Left cardiac atrium (tissue), 4 donors: ENCODE data around the gene KRTAP10-4. TPM values are rescaled to one million over a fixed set of nuclear protein-coding genes. Genes with fewer than 3 reads are reported as not detected.
"Not testable (repeated sequence)": the region's sequence is repeated elsewhere in the genome, so short reads cannot be mapped to it uniquely, and the experiment has no call there.

Source experiments
- ATAC-seq, 2 donors: fragments of 200-7000 bp; cut with Tn5 transposase; one replicate each; pipeline ENCODE4 v1.9.1; 2020; ENCODE audit warnings: mild to moderate bottlenecking in 2 of 2, moderate library complexity in 2 of 2
- DNase-seq: peaks from one replicate; pipeline ENCODE4 v3.0.0-alpha.2; 2020
- intact Hi-C, 2 donors: fragments of 100-400 bp; cut with DNase I; formaldehyde crosslinking; loops; one replicate each; pipeline versions ENCODE4 v1.14.1 to v1.15.1; 2022 to 2023
- total RNA-seq, 2 donors: library from RNA; stranded (reverse); fragmentation: NEBNext Ultra II Directional; extraction: Animal tissue kit (Norgen Biotek cat#: 25700); gene quantifications; one replicate each; pipeline ENCODE4 v1.2.1, GENCODE V29; 2021
- donor health status: DM: no; HTN: yes; CAD: no.
- donor health status: DM: no; HTN: yes; CAD: no; lungs with severe emphysema.
- donor health status: DM: yes; HTN: yes; CAD: no.
- donor health status: Dilated cardiomyopathy.

KRTAP10-4 gene
- total RNA-seq, 2 donors from 2014 or later: not detected

DNA sequence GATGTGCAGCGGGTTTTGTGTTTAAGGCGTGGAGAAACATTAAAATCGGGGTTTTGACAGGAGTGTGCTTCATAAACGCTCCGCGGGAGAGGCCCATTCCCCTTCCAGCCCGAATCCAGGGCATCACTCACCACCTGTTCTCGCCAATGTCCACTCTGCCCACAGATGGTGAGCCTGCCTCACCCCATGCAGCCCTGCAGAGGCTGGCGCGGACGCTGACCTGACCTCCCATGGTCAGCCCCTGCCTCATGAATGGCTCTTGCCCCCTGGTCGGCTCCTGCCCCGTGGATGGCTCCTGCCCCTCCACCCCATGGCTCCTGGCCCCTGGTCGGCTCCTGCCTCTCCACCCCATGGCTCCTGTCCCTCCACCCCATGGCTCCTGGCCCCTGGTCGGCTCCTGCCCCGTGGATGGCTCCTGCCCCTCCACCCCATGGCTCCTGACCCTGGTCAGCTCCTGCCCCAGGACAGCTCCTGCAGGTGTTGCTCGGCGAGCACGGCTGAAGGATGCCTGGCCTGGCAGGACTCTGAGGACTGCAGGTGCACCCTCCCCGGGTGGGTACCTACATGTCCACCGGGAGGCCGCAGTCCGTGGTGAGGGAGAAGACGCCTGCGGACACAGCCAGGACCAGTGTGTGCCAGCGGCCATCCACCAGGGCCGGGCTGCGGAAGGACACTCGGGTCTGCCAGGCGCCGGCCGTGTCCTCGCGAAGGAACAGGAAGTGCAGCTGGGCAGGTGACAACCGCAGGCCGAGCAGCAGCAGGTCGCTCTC lies 40.2 kb upstream of the KRTAP10-4 start:
- ATAC-seq: no peak

GRCh38 chr21:44533891-44534627 lies 39.5 kb upstream of the KRTAP10-4 start:
- intact Hi-C loops: no loop called here
- no peak for DNase-seq
- ATAC-seq: no peak

More for the DNA sequence above, 40.2 kb upstream of the KRTAP10-4 start:
- intact Hi-C loops: no loop called here
- DNase-seq: no peak

DNA sequence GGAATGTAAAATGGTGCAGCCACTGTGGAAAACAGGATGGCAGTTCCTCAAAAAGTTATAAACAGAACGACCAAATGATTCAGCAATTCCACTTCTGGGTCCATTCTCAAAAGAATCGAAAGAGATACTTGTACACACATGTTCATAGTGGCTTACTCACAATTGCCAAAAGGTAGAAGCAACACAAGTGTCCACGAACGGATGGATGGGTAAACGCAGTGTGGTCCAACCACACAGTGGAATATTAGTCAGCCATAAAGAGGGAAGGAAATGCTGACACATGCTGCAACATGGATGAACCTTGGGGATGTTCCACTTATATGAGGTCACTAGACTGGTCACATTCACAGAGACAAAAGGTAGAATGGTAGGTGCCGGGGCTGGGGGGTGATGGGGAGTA lies 38.8 kb upstream of the KRTAP10-4 start:
- intact Hi-C loops: no loop called here
- no peak for DNase-seq
- no peak for ATAC-seq

- ATAC-seq (no peak), DNase-seq (no peak)
- intact Hi-C loops: no loop called here
These were observed 37.6 kb upstream of the KRTAP10-4 start for GRCh38 chr21:44535963-44536362.

GRCh38 chr21:44537930-44538911 lies 35.3 kb upstream of the KRTAP10-4 start:
- ATAC-seq: no peak
- DNase-seq: no peak
- intact Hi-C loops: no loop called here

- DNase-seq: no peak
- intact Hi-C loops: no loop called here
- ATAC-seq: no peak
These were observed 34.5 kb upstream of the KRTAP10-4 start for GRCh38 chr21:44539046-44539445.

GRCh38 chr21:44539991-44540666 lies 33.4 kb upstream of the KRTAP10-4 start, which contains the start of gene KRTAP10-1:
TSS of gene KRTAP10-1 (minus strand) at chr21:44540195. CDS start at chr21:44540150, 45 bp downstream.
- DNase-seq (no peak), ATAC-seq (no peak)
- intact Hi-C loops: no loop called here

- DNase-seq (no peak), ATAC-seq (no peak)
- intact Hi-C loops: no loop called here
These were observed 32.7 kb upstream of the KRTAP10-4 start for GRCh38 chr21:44540741-44541288.

GRCh38 chr21:44542716-44543115 lies 30.8 kb upstream of the KRTAP10-4 start:
- ATAC-seq: no peak
- intact Hi-C loops: no loop called here
- DNase-seq: no peak

GRCh38 chr21:44544566-44544965 lies 29.0 kb upstream of the KRTAP10-4 start:
- intact Hi-C loops: no loop called here
- DNase-seq (no peak), ATAC-seq (no peak)

- no peak for DNase-seq
- ATAC-seq: no peak
- intact Hi-C loops: no loop called here
These were observed 25.7 kb upstream of the KRTAP10-4 start for GRCh38 chr21:44547656-44548331.

GRCh38 chr21:44548381-44548780 lies 25.1 kb upstream of the KRTAP10-4 start:
- DNase-seq (no peak), ATAC-seq (no peak)
- intact Hi-C loops: no loop called here

GRCh38 chr21:44548922-44549321 lies 24.6 kb upstream of the KRTAP10-4 start:
- DNase-seq (no peak), ATAC-seq (no peak)
- intact Hi-C loops: no loop called here

DNA sequence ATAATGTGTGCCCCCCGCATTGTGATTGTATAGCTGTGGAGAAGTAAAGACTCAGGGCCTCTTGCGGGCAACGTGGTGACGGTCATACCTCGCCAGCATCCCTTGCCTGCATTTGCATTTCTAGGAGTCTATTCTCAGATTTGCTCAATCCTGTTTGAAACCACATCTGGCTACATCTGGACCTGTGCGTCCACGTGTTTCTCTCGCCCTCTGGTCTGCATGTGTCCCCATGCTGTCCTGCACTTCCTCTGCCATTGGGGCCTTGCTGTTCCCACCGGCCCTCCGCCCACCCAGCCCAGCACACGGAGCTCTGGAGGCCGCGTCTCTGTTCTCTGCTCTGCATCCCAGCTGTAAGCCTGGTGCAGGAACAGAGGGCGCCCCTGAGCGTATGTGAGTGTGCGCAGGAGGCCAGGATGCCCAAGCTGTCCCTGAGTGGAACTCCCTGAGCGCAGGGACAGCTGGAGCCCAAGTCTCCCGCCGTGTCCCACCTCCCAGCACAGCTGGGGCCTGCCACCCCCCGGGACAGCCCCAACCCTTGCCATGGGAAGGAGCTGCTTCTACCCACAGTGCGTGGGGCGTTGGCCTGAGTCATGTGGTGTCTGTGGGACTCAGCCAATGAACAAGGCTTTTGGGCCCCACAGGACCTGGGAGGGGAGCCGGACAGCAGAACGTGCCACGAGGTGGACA lies 23.9 kb upstream of the KRTAP10-4 start:
- intact Hi-C loops: no loop called here
- no peak for DNase-seq
- peak in 1 of 2 donors; percentile 25 for ATAC-seq

GRCh38 chr21:44550285-44550684 lies 23.2 kb upstream of the KRTAP10-4 start:
- DNase-seq, intact Hi-C loops: not testable (repeated sequence)
- ATAC-seq: peak in 1 of 2 donors; percentile 14

- DNase-seq (no peak), ATAC-seq (no peak)
- intact Hi-C loops: no loop called here
These were observed 22.7 kb upstream of the KRTAP10-4 start for GRCh38 chr21:44550807-44551206.

- DNase-seq: no peak
- ATAC-seq: no peak
- intact Hi-C loops: no loop called here
These were observed 22.1 kb upstream of the KRTAP10-4 start, which contains the start of gene KRTAP10-2 for GRCh38 chr21:44551340-44551961. TSS of gene KRTAP10-2 (minus strand) at chr21:44551505. CDS start at chr21:44551458, 47 bp downstream.
